Neutrophil (primary cell): ENCODE data around the gene GPSM1.
"Not testable (repeated sequence)": the region's sequence is repeated elsewhere in the genome, so short reads cannot be mapped to it uniquely, and the experiment has no call there.

ENCODE experiments used
- H3K27ac ChIP-seq: fragments of 200-600 bp; sonication (generic); 2 replicates; pipeline ENCODE4 v1.5.1; 2016; ENCODE audit warnings: mild to moderate bottlenecking, moderate library complexity
- H3K27me3 ChIP-seq: fragments of 200-600 bp; sonication (generic); 2 replicates; pipeline ENCODE4 v1.6.0; 2016; ENCODE audit warnings: mild to moderate bottlenecking
- H3K36me3 ChIP-seq: fragments of 200-600 bp; sonication (generic); 2 replicates; pipeline ENCODE4 v1.5.1; 2017
- H3K4me1 ChIP-seq, 2 experiments: fragments of 200-600 bp in 1 of 2; sonication (generic) in 1 of 2; 1 replicate in 1 of 2; 2 replicates in 1 of 2; pipeline versions ENCODE4 v1.5.1 to v1.6.1; 2013 to 2016; ENCODE audit warnings: low read depth in 1 of 2, low read length in 1 of 2, mild to moderate bottlenecking in 1 of 2, moderate library complexity in 1 of 2; ENCODE audit not compliant: control insufficient read depth in 1 of 2, insufficient read depth in 1 of 2
- H3K4me3 ChIP-seq, 2 experiments: fragments of 200-600 bp in 1 of 2; sonication (generic) in 1 of 2; 1 replicate in 1 of 2; 2 replicates in 1 of 2; pipeline ENCODE4 v1.5.1; 2013 to 2016; ENCODE audit warnings: low read depth in 1 of 2, low read length in 1 of 2, mild to moderate bottlenecking in 1 of 2, moderate library complexity in 1 of 2
- H3K9me3 ChIP-seq: fragments of 200-600 bp; sonication (generic); 2 replicates; pipeline ENCODE4 v1.5.1; 2016
- CTCF ChIP-seq: fragments of 200-600 bp; sonication (generic); IDR thresholded peaks from 2 replicates; pipeline ENCODE4 v1.5.1; 2016; ENCODE audit warnings: antibody characterized with exemption

The GPSM1 gene

GRCh38 chr9:136347472-136348256 lies 20.3 kb downstream of the GPSM1 start:
- no peak overlapping the region for H3K27ac ChIP-seq
- peaks cover 0 to 6% of the 10 kb centered on the region in 2 experiments for H3K4me1 ChIP-seq
- H3K9me3 ChIP-seq, result no peaks in the 10 kb centered on the region
- TF ChIP-seq CTCF, result no peak
- no peaks in the 10 kb centered on the region for H3K36me3 ChIP-seq
- H3K27me3 ChIP-seq, result no peaks in the 10 kb centered on the region
- H3K4me3 ChIP-seq, result no peak overlapping the region

GRCh38 chr9:136348691-136349090 lies 21.4 kb downstream of the GPSM1 start:
- H3K36me3 ChIP-seq, result no peaks in the 10 kb centered on the region

GRCh38 chr9:136349546-136349945 lies 22.2 kb downstream of the GPSM1 start:
- Histone ChIP-seq H3K4me3 (no peak overlapping the region), H3K27ac (no peak overlapping the region), H3K27me3 (no peaks in the 10 kb centered on the region), H3K9me3 (no peaks in the 10 kb centered on the region), H3K36me3 (no peaks in the 10 kb centered on the region), H3K4me1 (no peaks in the 10 kb centered on the region)
- no peak for TF ChIP-seq CTCF

More at GRCh38 chr9:136348691-136349090, 21.4 kb downstream of the GPSM1 start:
- no peaks in the 10 kb centered on the region for H3K9me3 ChIP-seq
- no peaks in the 10 kb centered on the region for H3K4me1 ChIP-seq
- no peak for TF ChIP-seq CTCF
- no peaks in the 10 kb centered on the region for H3K27me3 ChIP-seq
- H3K27ac ChIP-seq, result no peak overlapping the region
- H3K4me3 ChIP-seq, result no peak overlapping the region

GRCh38 chr9:136351252-136351800 lies 24.0 kb downstream of the GPSM1 start:
- no peak for TF ChIP-seq CTCF

GRCh38 chr9:136351868-136352267 lies 24.5 kb downstream of the GPSM1 start:
- H3K36me3 ChIP-seq, H3K4me3 ChIP-seq, H3K27me3 ChIP-seq, H3K9me3 ChIP-seq, H3K4me1 ChIP-seq, H3K27ac ChIP-seq: not testable (repeated sequence)

More at GRCh38 chr9:136351252-136351800, 24.0 kb downstream of the GPSM1 start:
- Histone ChIP-seq H3K9me3 (no peaks in the 10 kb centered on the region), H3K4me1 (no peaks in the 10 kb centered on the region), H3K27ac (no peak overlapping the region), H3K27me3 (no peaks in the 10 kb centered on the region), H3K4me3 (no peak overlapping the region), H3K36me3 (no peaks in the 10 kb centered on the region)

GRCh38 chr9:136352682-136353081 lies 25.3 kb downstream of the GPSM1 start:
- Histone ChIP-seq H3K27me3 (no peaks in the 10 kb centered on the region), H3K9me3 (no peaks in the 10 kb centered on the region), H3K27ac (no peak overlapping the region), H3K36me3 (no peaks in the 10 kb centered on the region), H3K4me3 (no peak overlapping the region), H3K4me1 (no peaks in the 10 kb centered on the region)
- TF ChIP-seq CTCF, result no peak
